ENCODE measurements around the gene RTKN2.

DNA sequence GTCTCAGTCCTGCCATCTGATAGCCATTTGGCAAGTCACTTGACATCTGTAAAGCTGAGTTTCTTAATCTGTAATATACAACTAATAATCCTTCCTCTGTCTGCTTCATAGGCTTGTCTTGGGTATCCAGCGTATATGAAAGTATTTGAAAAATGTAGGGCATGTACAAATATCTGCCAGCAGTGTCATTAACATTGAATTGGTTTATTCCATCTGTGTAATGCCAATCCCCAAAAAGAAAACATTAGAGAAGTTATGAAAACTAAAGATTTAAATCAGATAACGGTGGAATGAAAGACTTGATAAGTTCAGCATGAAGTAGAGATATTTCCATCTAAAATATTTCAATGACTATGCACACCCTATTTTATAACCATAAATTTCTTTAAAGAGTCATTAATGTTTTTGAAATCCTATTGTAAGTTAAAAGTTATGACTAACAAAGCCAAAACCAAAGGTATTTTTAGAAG is 9.8 kb upstream of the RTKN2 start:
- TF ChIP-seq GATA2 (IDR thresholded peaks at IDR 0.05; ENCODE audit: low read depth, low read length): no peak
- TF ChIP-seq GATA3 (IDR thresholded peaks at IDR 0.05; ENCODE audit: low read depth, low read length): no peak
